Fibroblast of lung (primary cell): ENCODE results near the gene CDK4.

ENCODE experiments used
- EZH2 ChIP-seq: IDR thresholded peaks from 2 replicates; pipeline ENCODE4 v1.5.1; 2012; ENCODE audit warnings: low read length, control low read depth, mild to moderate bottlenecking; ENCODE audit errors: missing control alignments
- TF ChIP-seq, protein P1 (sequence below), 2 donors: IDR thresholded peaks in 1 of 2; conservative IDR thresholded peaks in 1 of 2; 1 replicate in 1 of 2; 2 replicates in 1 of 2; pipeline ENCODE4 v1.5.1; 2011 to 2012; ENCODE audit warnings: low read length in 2 of 2, control low read depth in 1 of 2, inconsistent platforms in 1 of 2, low read depth in 1 of 2, mild to moderate bottlenecking in 1 of 2

DNA sequence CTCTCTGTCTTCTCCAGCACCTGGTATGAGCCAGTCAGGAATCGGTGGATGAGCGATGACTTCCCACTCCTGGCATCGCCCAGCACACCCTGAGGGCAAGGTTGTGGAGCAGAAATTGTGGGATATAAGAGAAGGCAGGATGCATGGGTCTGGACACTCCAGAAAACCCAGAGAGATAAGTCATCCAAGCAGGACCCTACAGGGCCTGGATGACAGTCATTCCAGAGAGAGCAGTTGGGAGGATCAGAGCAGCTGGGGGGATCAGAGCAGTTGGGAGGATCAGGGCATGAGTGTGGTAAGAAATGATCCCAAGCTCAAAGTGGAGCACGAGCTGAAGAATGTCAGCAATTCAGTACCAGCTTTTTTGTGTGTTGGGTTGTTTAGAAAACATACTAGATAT is 17.5 kb downstream of the CDK4 start:
- TF ChIP-seq, protein P1, sequence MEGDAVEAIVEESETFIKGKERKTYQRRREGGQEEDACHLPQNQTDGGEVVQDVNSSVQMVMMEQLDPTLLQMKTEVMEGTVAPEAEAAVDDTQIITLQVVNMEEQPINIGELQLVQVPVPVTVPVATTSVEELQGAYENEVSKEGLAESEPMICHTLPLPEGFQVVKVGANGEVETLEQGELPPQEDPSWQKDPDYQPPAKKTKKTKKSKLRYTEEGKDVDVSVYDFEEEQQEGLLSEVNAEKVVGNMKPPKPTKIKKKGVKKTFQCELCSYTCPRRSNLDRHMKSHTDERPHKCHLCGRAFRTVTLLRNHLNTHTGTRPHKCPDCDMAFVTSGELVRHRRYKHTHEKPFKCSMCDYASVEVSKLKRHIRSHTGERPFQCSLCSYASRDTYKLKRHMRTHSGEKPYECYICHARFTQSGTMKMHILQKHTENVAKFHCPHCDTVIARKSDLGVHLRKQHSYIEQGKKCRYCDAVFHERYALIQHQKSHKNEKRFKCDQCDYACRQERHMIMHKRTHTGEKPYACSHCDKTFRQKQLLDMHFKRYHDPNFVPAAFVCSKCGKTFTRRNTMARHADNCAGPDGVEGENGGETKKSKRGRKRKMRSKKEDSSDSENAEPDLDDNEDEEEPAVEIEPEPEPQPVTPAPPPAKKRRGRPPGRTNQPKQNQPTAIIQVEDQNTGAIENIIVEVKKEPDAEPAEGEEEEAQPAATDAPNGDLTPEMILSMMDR (conservative IDR thresholded peaks at IDR 0.05 in 1 of 2, IDR thresholded peaks at IDR 0.05 in 1 of 2; ENCODE audit: low read depth in 1 of 2, low read length in 2 of 2) = no peak
- TF ChIP-seq EZH2 = peak; percentile 37
